ENCODE data around the gene PAK1.

PAK1 gene

DNA sequence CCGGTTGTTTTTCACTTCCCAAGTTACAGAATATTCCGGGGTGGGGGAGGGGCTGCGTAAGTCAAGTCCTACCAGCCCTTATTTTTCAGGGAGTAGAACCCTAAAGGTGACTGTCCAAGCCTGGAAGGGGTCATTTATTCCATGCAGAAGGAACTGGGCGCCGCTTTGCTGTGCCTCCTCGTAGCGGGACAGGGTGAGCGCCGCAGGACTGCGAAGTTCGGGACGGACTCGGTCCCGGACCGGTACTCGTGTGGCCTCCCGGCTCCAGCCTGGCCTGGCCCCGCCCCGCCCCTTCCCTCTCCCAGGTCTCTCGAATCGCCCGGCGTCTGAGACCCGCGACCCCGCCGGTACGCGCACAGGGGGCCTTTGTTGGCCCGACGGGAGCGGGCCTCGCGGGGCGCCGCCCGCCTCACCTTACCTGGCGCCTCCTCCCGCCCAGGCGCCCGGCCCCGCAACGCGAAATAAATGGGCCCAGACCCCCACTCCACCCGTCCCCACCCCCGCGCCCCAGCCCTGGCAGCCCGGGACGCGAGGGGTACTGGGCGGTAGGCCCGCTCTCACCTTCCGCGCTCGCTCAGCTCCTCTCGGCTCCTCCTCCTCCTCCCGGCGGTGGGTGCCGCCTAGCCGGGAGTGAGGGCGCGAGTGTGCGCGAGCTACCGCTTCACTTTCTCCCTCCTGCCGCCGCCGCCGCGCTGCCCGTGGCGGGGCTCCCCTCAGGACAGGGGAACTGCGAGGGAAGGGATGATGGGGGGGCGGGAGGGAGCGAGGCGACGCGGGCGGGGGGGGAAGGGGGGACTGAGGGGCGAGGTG, 698 bp downstream of the PAK1 start:
- DNase-seq (ENCODE audit: low read depth): peak; percentile 29

GRCh38 chr11:77471558-77472193, 2.2 kb downstream of the PAK1 start:
- DNase-seq (ENCODE audit: low read depth): no peak

GRCh38 chr11:77470971-77471370, 2.9 kb downstream of the PAK1 start:
- no peak for DNase-seq (ENCODE audit: low read depth)

DNA sequence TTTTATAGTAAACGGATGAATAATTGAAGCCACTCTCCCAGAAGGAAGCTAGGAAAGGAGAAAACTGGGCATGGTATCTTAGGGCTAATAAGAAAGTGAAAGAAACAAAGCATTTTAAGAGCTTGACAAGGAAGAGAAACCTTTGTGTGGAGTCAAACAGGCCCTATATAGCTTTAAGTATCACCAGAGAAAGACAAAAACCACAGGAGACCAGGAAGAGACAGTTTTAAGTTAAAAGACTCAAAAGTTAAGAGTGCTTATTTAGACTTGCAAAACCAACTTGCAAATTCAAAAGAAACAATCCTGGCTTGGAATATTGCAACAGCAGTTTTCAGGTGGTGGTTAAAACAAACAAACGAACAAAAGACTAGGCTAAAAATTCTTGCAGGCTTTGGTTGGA, 3.4 kb downstream of the PAK1 start:
- no peak for DNase-seq (ENCODE audit: low read depth)

- DNase-seq (ENCODE audit: low read depth): no peak
Measured at GRCh38 chr11:77468527-77468926, 5.4 kb downstream of the PAK1 start.

- DNase-seq (ENCODE audit: low read depth): no peak
Measured at GRCh38 chr11:77467993-77468392, 5.9 kb downstream of the PAK1 start.

GRCh38 chr11:77467233-77467632, 6.7 kb downstream of the PAK1 start:
- DNase-seq (ENCODE audit: low read depth): no peak

- no peak for DNase-seq (ENCODE audit: low read depth)
Measured at GRCh38 chr11:77457340-77457739, 16.6 kb downstream of the PAK1 start.

DNA sequence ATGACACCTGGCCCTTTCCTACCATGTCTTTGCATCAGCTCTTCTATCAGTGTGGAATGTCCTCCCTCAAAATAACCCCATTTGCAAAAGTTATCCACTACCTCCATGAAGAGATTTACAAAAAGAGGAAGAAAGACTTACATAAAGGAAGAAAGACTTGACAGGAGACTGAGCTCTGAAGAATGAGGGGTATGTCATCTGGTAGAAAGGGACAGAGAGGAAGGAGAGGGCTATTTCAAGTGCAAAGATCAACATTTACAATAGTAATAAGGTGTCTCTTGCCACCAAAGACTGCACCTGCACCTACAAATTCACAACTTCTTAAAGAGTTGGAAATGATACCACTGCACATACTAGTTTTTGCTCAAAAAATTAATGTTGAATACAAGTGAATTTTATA, 18.2 kb downstream of the PAK1 start:
- DNase-seq (ENCODE audit: low read depth): no peak

- DNase-seq (ENCODE audit: low read depth): no peak
Measured at GRCh38 chr11:77454867-77455655, 18.8 kb downstream of the PAK1 start.

DNA sequence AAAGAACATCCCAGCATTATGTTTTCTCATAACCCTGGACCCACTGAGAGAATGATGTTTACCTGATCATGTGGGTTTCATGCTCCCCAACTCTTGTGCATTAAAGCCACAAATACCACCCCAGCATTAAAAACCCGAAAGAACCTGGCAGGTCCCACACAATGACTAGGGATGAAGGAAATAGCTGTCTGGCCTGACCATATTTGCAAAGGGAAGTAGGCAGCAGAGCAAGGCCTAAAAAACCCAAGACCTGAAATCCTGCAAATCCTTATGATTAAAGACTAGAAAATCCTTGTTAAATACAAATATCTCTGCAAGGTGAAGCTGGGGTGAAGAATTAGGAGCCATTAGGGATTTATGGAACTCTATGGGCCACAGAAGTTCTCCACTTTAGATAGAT, 23.7 kb downstream of the PAK1 start:
- DNase-seq (ENCODE audit: low read depth): no peak

DNA sequence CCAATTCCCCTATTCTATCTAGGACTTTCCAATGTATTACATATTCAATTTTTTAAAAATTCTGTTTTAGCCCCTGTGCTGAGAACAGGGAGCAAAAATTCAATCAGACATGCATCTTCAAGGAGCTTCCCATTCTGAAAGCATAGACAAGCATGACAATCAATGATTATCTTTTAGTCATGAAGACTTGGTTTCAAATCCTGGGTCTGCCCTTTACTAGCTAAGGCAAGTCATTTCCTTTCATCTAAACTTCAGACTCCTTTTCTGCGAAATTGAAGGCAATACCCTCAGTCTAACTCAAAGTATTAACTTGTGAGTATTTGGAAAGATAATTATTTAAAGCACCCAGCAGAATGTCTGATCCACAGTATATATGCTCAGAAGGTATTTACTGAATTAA, 24.1 kb downstream of the PAK1 start:
- DNase-seq (ENCODE audit: low read depth): no peak

GRCh38 chr11:77449060-77449521, 24.8 kb downstream of the PAK1 start:
- DNase-seq (ENCODE audit: low read depth): no peak

GRCh38 chr11:77448269-77448668, 25.6 kb downstream of the PAK1 start:
- DNase-seq (ENCODE audit: low read depth): no peak

DNA sequence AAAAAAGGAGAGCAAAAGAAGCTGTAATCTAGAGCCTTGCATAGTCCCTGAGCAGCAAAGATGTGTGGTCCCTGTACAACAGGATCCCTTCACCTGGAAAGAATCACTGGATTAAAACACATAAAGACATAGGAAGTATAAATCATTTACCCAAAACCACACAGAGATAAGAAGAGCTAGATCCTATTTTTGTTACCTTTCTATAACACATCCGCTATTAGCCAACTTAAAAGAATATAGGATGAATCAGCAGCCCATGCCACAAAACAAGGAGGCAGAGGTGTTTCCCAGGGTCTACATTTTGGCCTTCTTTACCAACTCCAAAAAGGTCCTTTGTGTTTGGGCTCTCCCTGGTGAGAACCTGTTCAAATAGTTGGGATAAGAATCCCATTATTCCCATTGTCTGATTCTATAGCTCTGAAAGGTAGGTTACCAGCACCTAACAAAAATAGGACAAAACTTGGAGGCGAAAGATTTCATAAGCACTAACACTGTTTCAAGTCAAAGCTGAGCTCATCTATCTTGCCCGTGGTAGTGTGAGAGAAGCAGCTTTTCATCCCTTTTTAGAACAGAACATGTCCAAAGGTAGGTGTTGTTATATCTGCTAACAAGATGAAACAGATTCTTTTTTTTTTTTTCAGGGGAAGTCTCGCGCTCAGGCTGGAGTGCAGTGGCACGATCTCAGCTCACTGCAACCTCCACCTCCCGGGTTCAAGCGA, 26.8 kb downstream of the PAK1 start:
- no peak for DNase-seq (ENCODE audit: low read depth)

DNA sequence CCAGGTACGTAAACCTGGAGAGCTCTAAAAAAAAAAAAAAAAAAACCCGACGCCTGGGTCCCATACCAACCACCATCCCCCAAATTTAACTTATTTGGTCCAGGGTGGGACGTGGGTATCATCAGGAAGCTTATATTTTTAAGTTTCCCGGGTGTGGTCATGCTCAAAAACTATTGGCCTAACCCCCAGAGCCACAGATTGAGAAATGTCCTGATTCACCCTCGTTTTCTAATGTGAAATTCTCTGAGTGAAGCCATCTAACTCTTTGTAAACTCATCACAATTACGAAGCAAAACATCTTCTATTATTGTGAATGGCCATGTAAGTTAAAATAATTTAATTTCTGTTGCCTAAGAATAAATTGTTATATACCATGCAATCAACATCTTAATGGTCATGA, 29.6 kb downstream of the PAK1 start:
- no peak for DNase-seq (ENCODE audit: low read depth)

DNA sequence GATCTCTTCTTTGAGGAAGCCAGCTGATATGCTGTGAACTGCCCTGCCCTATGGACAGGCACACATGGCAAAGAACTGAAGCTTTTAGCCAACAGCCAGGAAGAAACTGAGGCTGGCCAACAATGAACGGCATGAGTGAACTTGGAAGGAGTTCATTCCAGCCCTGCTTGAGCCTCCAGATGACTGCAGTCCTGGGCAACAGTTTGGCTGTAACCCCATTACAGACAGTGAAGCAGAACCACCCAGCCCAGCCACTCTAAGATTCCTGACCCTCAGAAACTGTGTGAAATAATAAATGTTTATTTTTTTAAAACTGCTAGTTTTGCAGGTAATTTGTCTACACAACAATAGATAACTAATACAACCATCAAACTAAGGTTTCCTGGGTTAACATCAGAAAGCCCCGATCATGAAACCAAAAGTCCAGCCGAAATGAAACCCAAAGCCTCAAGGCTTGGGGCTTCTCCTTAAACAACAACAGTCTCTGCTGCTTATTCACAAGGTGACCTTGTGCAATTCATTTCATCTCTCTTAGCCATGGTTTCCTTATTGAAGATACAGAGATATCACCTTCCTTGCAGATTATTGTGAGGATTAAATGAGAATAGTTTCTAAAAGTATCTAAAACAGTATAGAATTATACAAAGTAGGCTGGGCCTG, 31.4 kb downstream of the PAK1 start:
- no peak for DNase-seq (ENCODE audit: low read depth)

DNA sequence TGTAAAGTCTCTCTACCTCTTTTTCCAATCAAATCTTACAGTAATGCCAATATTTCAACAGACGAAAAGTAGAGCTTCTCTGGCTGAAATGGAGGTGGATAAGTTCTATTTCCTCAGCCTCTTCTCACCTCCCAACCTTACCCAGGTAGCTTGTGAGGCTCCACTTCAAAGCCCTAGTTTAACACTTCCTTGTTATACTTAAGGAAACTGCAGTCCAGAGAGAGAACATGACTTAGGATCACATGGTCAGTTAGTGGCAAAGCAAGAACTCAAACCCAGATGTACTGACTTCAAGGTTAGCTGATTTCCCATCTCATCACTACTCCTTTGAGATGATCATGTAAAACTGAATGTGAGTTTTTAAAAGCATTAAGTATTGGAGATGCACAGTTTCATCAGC, 32.5 kb downstream of the PAK1 start:
- no peak for DNase-seq (ENCODE audit: low read depth)

GRCh38 chr11:77440678-77441077, 33.2 kb downstream of the PAK1 start:
- DNase-seq (ENCODE audit: low read depth): no peak

- no peak for DNase-seq (ENCODE audit: low read depth)
Measured at GRCh38 chr11:77438487-77438886, 35.4 kb downstream of the PAK1 start.

GRCh38 chr11:77436969-77437368, 36.9 kb downstream of the PAK1 start:
- DNase-seq (ENCODE audit: low read depth): no peak

DNA sequence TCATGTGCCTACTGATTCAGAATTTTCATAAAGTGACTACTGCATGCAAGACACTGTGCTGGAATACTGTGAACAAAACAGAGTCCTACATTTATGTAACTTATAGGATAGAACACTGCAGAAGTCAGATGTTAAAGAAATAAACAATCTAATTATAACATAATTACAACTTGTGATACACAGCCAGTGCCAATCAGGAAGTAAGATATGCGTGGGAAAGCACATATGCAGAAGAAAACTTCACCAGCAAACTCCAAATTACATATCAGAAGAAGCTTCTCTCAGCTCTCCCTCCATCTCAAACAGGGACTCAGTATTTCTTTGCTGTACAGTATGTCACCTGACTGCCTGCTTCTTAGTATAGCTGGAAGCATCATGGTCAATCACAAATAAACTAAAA, 37.4 kb downstream of the PAK1 start:
- DNase-seq (ENCODE audit: low read depth): no peak

All from activated T-cell treated with anti-CD3 and anti-CD28 coated beads for 1 hour (primary cell).